Adrenal gland (tissue), 5 donors: ENCODE measurements around the gene IL1RAPL1.

Experiments used
- POLR2A ChIP-seq, 2 donors: fragments of 450-650 bp; IDR thresholded peaks; one replicate each; pipeline ENCODE4 v1.6.1; 2017; ENCODE audit warnings: antibody characterized with exemption in 2 of 2, mild to moderate bottlenecking in 2 of 2, moderate library complexity in 1 of 2
- TF ChIP-seq, protein P1 (sequence below), 6 experiments: fragments of 450-650 bp in 4 of 6; fragments of 200-600 bp in 2 of 6; sonication (generic) in 1 of 6; IDR thresholded peaks; 1 replicate in 5 of 6; 2 replicates in 1 of 6; pipeline versions ENCODE4 v1.5.1 to v1.8.0; 2016 to 2021; ENCODE audit warnings: antibody characterized with exemption in 6 of 6, mild to moderate bottlenecking in 2 of 6, moderate library complexity in 1 of 6
- donor health status: DM: no; HTN: no; CAD: no.

DNA sequence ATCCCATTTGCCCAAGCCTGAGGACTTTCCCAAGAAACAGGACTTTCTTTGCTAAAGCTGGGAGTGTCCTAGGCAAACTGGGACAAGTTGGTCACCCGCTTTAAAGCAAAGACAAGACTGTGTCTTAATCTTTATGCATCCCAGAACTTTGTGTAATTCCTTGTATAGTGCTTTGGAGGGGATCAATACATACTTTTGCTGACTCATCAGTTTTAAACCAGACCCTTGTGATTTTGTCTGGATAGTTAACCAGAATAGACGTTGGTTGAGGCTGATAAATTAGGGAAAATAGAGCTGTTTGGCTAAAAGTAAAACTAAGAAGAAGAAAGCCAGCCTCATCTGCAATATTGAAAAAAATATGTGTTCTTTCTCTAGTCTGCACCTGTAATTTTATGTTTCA lies 82.8 kb downstream of the IL1RAPL1 start:
- TF ChIP-seq, protein P1, sequence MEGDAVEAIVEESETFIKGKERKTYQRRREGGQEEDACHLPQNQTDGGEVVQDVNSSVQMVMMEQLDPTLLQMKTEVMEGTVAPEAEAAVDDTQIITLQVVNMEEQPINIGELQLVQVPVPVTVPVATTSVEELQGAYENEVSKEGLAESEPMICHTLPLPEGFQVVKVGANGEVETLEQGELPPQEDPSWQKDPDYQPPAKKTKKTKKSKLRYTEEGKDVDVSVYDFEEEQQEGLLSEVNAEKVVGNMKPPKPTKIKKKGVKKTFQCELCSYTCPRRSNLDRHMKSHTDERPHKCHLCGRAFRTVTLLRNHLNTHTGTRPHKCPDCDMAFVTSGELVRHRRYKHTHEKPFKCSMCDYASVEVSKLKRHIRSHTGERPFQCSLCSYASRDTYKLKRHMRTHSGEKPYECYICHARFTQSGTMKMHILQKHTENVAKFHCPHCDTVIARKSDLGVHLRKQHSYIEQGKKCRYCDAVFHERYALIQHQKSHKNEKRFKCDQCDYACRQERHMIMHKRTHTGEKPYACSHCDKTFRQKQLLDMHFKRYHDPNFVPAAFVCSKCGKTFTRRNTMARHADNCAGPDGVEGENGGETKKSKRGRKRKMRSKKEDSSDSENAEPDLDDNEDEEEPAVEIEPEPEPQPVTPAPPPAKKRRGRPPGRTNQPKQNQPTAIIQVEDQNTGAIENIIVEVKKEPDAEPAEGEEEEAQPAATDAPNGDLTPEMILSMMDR (IDR thresholded peaks at IDR 0.05), result no peak
- TF ChIP-seq POLR2A (IDR thresholded peaks at IDR 0.05), result no peak
